K562 (cell line): ENCODE results near the gene STK16. TPM values are rescaled to one million over a fixed set of nuclear protein-coding genes. Genes with fewer than 3 reads are reported as not detected.

Experiments
- ATAC-seq: fragments of 200-7000 bp; cut with Tn5 transposase; 3 replicates; pipeline ENCODE4 v1.9.1; 2020; ENCODE audit warnings: moderate library complexity
- BruUV-seq: library from RNA; stranded (reverse); fragments of 400-500 nt; replicated peaks from 2 replicates; lab custom pipeline; 2021; lab: Mats Ljungman, UMichigan
- CTCF ChIA-PET: fragments of 300-600 bp; formaldehyde crosslinking; extraction: SDS; loops from one replicate; lab custom pipeline; 2021; ENCODE audit warnings: low intra/inter-chr PET ratio; lab: Yijun Ruan, JAX
- POLR2A ChIA-PET: fragments of 300-600, 350-650 bp; sonication (Branson Sonifier 250); formaldehyde crosslinking; extraction: SDS; loops from one replicate; lab custom pipeline; 2021; ENCODE audit warnings: antibody characterized with exemption, inconsistent platforms; lab: Yijun Ruan, JAX
- DNase-seq, 4 experiments: peaks; one replicate each; pipeline versions ENCODE4 v3.0.0 to v3.0.0-alpha.2; 2011 to 2018; ENCODE audit warnings: low spot score in 3 of 4, mixed read lengths in 3 of 4; ENCODE audit errors: extremely low read depth in 1 of 4
- FAIRE-seq: peaks from 2 replicates; lab custom pipeline; 2011; peaks lifted over from hg19 to GRCh38; lab: Jason Lieb, UNC
- H2AFZ ChIP-seq: 2 replicates; pipeline ENCODE4 v1.6.0; 2011; ENCODE audit warnings: low read depth, low read length, control low read depth, inconsistent platforms
- H3K27ac ChIP-seq: fragments of 200-600 bp; 3 replicates; pipeline ENCODE4 v1.8.0; 2011; ENCODE audit warnings: low read depth, mild to moderate bottlenecking, control low read depth, inconsistent platforms, low read length, moderate library complexity, mixed read lengths; ENCODE audit errors: extremely low read depth
- H3K27me3 ChIP-seq, 2 experiments: fragments of 300-600 bp in 1 of 2; 2 replicates in 1 of 2; 3 replicates in 1 of 2; pipeline versions ENCODE4 v1.6.0 to v1.8.0; 2011; ENCODE audit warnings: inconsistent platforms in 2 of 2, low read length in 2 of 2, mild to moderate bottlenecking in 1 of 2, mixed read lengths in 1 of 2, moderate library complexity in 1 of 2; ENCODE audit not compliant: control insufficient read depth in 2 of 2, insufficient read depth in 2 of 2
- H3K36me3 ChIP-seq: fragments of 300-600 bp; 3 replicates; pipeline ENCODE4 v1.8.0; 2011; ENCODE audit warnings: mild to moderate bottlenecking, low read length, inconsistent platforms; ENCODE audit not compliant: control insufficient read depth, insufficient read depth
- H3K4me1 ChIP-seq, 2 experiments: fragments of 200-600 bp in 1 of 2; replicated peaks in 1 of 2; 2 replicates in 1 of 2; 3 replicates in 1 of 2; pipeline versions ENCODE4 v1.5.1 to v1.8.0; 2011; ENCODE audit warnings: inconsistent platforms in 2 of 2, low read length in 2 of 2, mild to moderate bottlenecking in 1 of 2, mixed read lengths in 1 of 2, moderate library complexity in 1 of 2; ENCODE audit not compliant: control insufficient read depth in 2 of 2, insufficient read depth in 2 of 2
- H3K4me2 ChIP-seq: 2 replicates; pipeline ENCODE4 v1.6.1; 2011; ENCODE audit warnings: low read length, control low read depth, inconsistent platforms, mixed read lengths; ENCODE audit not compliant: insufficient read depth
- H3K4me3 ChIP-seq: fragments of 200-600 bp; sonication (generic), shearing (Covaris generic); 2 replicates; pipeline ENCODE4 v1.5.1; 2016; ENCODE audit warnings: control low read depth, inconsistent platforms
- H3K79me2 ChIP-seq: fragments of 200-600 bp; 3 replicates; pipeline ENCODE4 v1.8.0; 2011; ENCODE audit warnings: low read length, inconsistent platforms; ENCODE audit not compliant: control insufficient read depth, insufficient read depth
- H3K9ac ChIP-seq, 2 experiments: 2 replicates each; pipeline versions ENCODE4 v1.6.0 to v1.6.1; 2011; ENCODE audit warnings: low read depth in 2 of 2, low read length in 2 of 2, control low read depth in 1 of 2, inconsistent platforms in 1 of 2, mild to moderate bottlenecking in 1 of 2, mixed read lengths in 1 of 2; ENCODE audit not compliant: insufficient read depth in 1 of 2
- H3K9me1 ChIP-seq: one replicate; pipeline ENCODE4 v1.6.0; 2011; ENCODE audit warnings: inconsistent platforms, mild to moderate bottlenecking, low read length, moderate library complexity; ENCODE audit not compliant: control insufficient read depth, insufficient read depth
- H3K9me3 ChIP-seq: replicated peaks from 2 replicates; pipeline ENCODE4 v1.5.1; 2011; ENCODE audit warnings: low read depth, low read length, inconsistent platforms; ENCODE audit not compliant: control insufficient read depth, insufficient read depth
- H4K20me1 ChIP-seq: replicated peaks from 2 replicates; pipeline ENCODE4 v1.6.1; 2011; ENCODE audit warnings: low read length, inconsistent platforms, mixed read lengths; ENCODE audit not compliant: control insufficient read depth, insufficient read depth
- CBX3 ChIP-seq, 2 experiments: IDR thresholded peaks; 1 replicate in 1 of 2; 2 replicates in 1 of 2; pipeline ENCODE4 v1.6.1; 2012; ENCODE audit warnings: inconsistent platforms in 2 of 2, low read length in 2 of 2, borderline replicate concordance in 1 of 2, control low read depth in 1 of 2
- HINFP ChIP-seq: fragments of 450-650 bp; conservative IDR thresholded peaks from 2 replicates; pipeline ENCODE4 v1.6.1; 2016; ENCODE audit warnings: missing genetic modification characterization, low read depth, mild to moderate bottlenecking, control low read depth, missing compliant biosample characterization
- IFI16 ChIP-seq: fragments of 250-450 bp; sonication (Bioruptor Pico); IDR thresholded peaks from 2 replicates; pipeline ENCODE4 v2.1.2; 2022; ENCODE audit warnings: mild to moderate bottlenecking, inconsistent platforms
- SIN3A ChIP-seq, 2 experiments: fragments of 150-350 bp in 1 of 2; IDR thresholded peaks; 2 replicates each; pipeline ENCODE4 v1.6.1; 2011 to 2016; ENCODE audit warnings: borderline replicate concordance in 2 of 2, low read depth in 2 of 2, low read length in 2 of 2, mild to moderate bottlenecking in 2 of 2, moderate library complexity in 2 of 2; ENCODE audit not compliant: control insufficient read depth in 1 of 2
- XRCC5 ChIP-seq: fragments of 200-400 bp; formaldehyde crosslinking; IDR thresholded peaks from 2 replicates; pipeline ENCODE4 v1.6.1; 2017; ENCODE audit warnings: low read depth, mild to moderate bottlenecking, low read length
- WGBS: fragments of 100-300 bp; shearing (Covaris generic); methylation state at CpG from one replicate; pipeline ENCODE4 v1.1.6; 2016; ENCODE audit warnings: low coverage, mixed read lengths; ENCODE audit not compliant: insufficient coverage; ENCODE audit errors: missing lambda C conversion rate; 5-methylcytosine and 5-hydroxymethylcytosine counted together
- in situ Hi-C: fragments of 300-500 bp; cut with MboI; formaldehyde crosslinking; loops from 4 replicates; pipeline ENCODE4 v1.15.0; 2018; ENCODE audit warnings: inconsistent platforms, mixed read lengths
- intact Hi-C: fragments of 100-400 bp; cut with micrococcal nuclease; formaldehyde crosslinking; loops from 2 replicates; pipeline ENCODE4 v1.14.2; 2022
- polyA plus RNA-seq, 8 experiments: library from polyadenylated mRNA; depleted of rRNA in 4 of 8; stranded (reverse) in 5 of 8; unstranded in 3 of 8; fragments of >200 nt; fragmentation: Nextera tagmentation in 2 of 8; fragmentation: Illumina TruSeq in 1 of 8; extraction: Ambion mirVana in 2 of 8; extraction: Trizol in 1 of 8; gene quantifications; 2 replicates each; pipeline versions ENCODE4 v1.2.1 to v1.2.3, GENCODE V29; 2011 to 2014; ENCODE audit warnings: inconsistent platforms in 1 of 8, missing spikeins in 1 of 8
- total RNA-seq, 7 experiments: library from RNA; depleted of rRNA in 6 of 7; stranded (reverse); fragments of >200 nt in 6 of 7; fragmentation: Illumina TruSeq in 2 of 7; extraction: Trizol in 2 of 7; gene quantifications; 2 replicates each; pipeline versions ENCODE4 v1.2.1 to v1.2.3, GENCODE V29; 2011 to 2021; ENCODE audit warnings: low replicate concordance in 1 of 7
- TF ChIP-seq, protein P1 (sequence below): sonication (generic); formaldehyde crosslinking; IDR thresholded peaks from 2 replicates; pipeline ENCODE4 v1.9.0; 2022; ENCODE audit warnings: mild to moderate bottlenecking, missing genetic modification reagents

STK16 gene
- total and polyA plus RNA-seq, 9 of the 15 experiments (the other 6 are each of a cell fraction or from before 2014, with no cell fraction given), result 5.4 to 36.2 (median 17.8) TPM

GRCh38 chr2:219279916-219280516 lies 34.7 kb downstream of the STK16 start (continued):
- 0 out of 2 replicates have a peak, but pooled peaks have one; percentile 1 for TF ChIP-seq HINFP (tag)
- TF ChIP-seq XRCC5, result no peak
- TF ChIP-seq CBX3 (IDR thresholded peaks at IDR 0.05; ENCODE audit: borderline replicate concordance in 1 of 2, low read length in 2 of 2), result no peak
- no peak for TF ChIP-seq SIN3A (IDR thresholded peaks at IDR 0.05; ENCODE audit: borderline replicate concordance in 2 of 2, control insufficient read depth in 1 of 2, low read depth in 2 of 2, low read length in 2 of 2)

- peak overlapping the region; percentile 91; the same call in 1 of the 2 replicates for H2AFZ ChIP-seq
- H3K36me3 ChIP-seq, result no peaks in the 10 kb centered on the region
- H3K79me2 ChIP-seq, result no peaks in the 10 kb centered on the region
- DNase-seq (no peak), FAIRE-seq (no peak), ATAC-seq (no peak)
- ChIA-PET CTCF (interaction anchor here (4.3 kb wide), 1 partner anchor 15 kb away, joined by 28 read pairs; no protein-coding TSS in a partner anchor), POLR2A (interaction anchor here (0.7 to 1.3 kb wide), 4 partner anchors 10 to 36 kb away, joined by 3 to 7 read pairs (median 4); partner anchors contain the start of genes GLB1L, STK16 and TUBA4A)
- in situ Hi-C loops, result no loop called here
- 71% methylated on average over 4 of the region's 4 CpGs for WGBS
- H3K4me2 ChIP-seq, result peak overlapping the region; percentile 90; the same call in 1 of the 2 replicates
- intact Hi-C loops, result no loop called here
- peak overlapping the region; percentile 2; the same call in 1 of the 3 replicates for H3K27ac ChIP-seq
- H3K9me1 ChIP-seq, result peaks cover 5% of the 10 kb centered on the region
- H4K20me1 ChIP-seq, result no peaks in the 10 kb centered on the region
- H3K9ac ChIP-seq, result peak overlapping the region; percentile 11 to 48; a peak in 3 of 4 replicates
- H3K4me3 ChIP-seq, result no peak overlapping the region
- no peaks in the 10 kb centered on the region for H3K9me3 ChIP-seq
- H3K27me3 ChIP-seq, result no peaks in the 10 kb centered on the region
- H3K4me1 ChIP-seq, result peaks cover 44 to 67% of the 10 kb centered on the region in 2 experiments
- TF ChIP-seq IFI16 (CRISPR knock-in tag), result no peak
- TF ChIP-seq, protein P1, sequence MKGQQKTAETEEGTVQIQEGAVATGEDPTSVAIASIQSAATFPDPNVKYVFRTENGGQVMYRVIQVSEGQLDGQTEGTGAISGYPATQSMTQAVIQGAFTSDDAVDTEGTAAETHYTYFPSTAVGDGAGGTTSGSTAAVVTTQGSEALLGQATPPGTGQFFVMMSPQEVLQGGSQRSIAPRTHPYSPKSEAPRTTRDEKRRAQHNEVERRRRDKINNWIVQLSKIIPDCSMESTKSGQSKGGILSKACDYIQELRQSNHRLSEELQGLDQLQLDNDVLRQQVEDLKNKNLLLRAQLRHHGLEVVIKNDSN (CRISPR knock-in tag), result 0 out of 2 replicates have a peak, but pooled peaks have one; percentile 13
- no TSS peak for BruUV-seq
Observed at GRCh38 chr2:219280651-219281050, 35.4 kb downstream of the STK16 start.
